Ascending aorta (tissue), 2 donors: ENCODE measurements around the gene DBP. TPM values are rescaled to one million over a fixed set of nuclear protein-coding genes. Genes with fewer than 3 reads are reported as not detected.
A peak's percentile ranks its signal among the peaks of the same experiment; 100 is the strongest.

Experiments
- DNase-seq, 2 donors: peaks; one replicate each; pipeline ENCODE4 v3.0.0-alpha.2; 2019; ENCODE audit warnings: low spot score in 2 of 2
- H3K27ac ChIP-seq, 2 donors: fragments of 200-600 bp; sonication (generic); one replicate each; pipeline ENCODE4 v1.5.1; 2016 to 2017; ENCODE audit warnings: mild to moderate bottlenecking in 1 of 2
- H3K27me3 ChIP-seq: fragments of 200-600 bp; sonication (generic); one replicate; pipeline ENCODE4 v1.5.1; 2017
- H3K36me3 ChIP-seq, 2 donors: fragments of 200-600 bp; sonication (generic); one replicate each; pipeline ENCODE4 v1.5.1; 2016
- H3K4me1 ChIP-seq, 2 donors: fragments of 200-600 bp; sonication (generic); one replicate each; pipeline ENCODE4 v1.5.1; 2016 to 2017; ENCODE audit warnings: mild to moderate bottlenecking in 1 of 2
- H3K4me3 ChIP-seq, 2 donors: fragments of 200-600 bp; sonication (generic); one replicate each; pipeline ENCODE4 v1.5.1; 2016 to 2017; ENCODE audit warnings: mild to moderate bottlenecking in 1 of 2
- H3K9me3 ChIP-seq, 2 donors: fragments of 200-600 bp; sonication (generic); one replicate each; pipeline ENCODE4 v1.5.1; 2016
- intact Hi-C: fragments of 100-400 bp; cut with DNase I; formaldehyde crosslinking; loops from one replicate; pipeline ENCODE4 v1.15.1; 2023
- total RNA-seq: library from RNA; depleted of rRNA; stranded (reverse); fragments of >200 nt; gene quantifications from one replicate; pipeline ENCODE4 v1.1.0, GENCODE V29; 2016
- TF ChIP-seq, protein P1 (sequence below), 3 experiments: fragments of 200-600 bp in 2 of 3; fragments of 450-650 bp in 1 of 3; sonication (generic) in 2 of 3; IDR thresholded peaks; one replicate each; pipeline ENCODE4 v1.5.1; 2016 to 2019; ENCODE audit warnings: antibody characterized with exemption in 3 of 3, mild to moderate bottlenecking in 1 of 3, moderate library complexity in 1 of 3

The DBP gene
- total RNA-seq, 1 donor from 2014 or later, result 0.21 TPM

DNA sequence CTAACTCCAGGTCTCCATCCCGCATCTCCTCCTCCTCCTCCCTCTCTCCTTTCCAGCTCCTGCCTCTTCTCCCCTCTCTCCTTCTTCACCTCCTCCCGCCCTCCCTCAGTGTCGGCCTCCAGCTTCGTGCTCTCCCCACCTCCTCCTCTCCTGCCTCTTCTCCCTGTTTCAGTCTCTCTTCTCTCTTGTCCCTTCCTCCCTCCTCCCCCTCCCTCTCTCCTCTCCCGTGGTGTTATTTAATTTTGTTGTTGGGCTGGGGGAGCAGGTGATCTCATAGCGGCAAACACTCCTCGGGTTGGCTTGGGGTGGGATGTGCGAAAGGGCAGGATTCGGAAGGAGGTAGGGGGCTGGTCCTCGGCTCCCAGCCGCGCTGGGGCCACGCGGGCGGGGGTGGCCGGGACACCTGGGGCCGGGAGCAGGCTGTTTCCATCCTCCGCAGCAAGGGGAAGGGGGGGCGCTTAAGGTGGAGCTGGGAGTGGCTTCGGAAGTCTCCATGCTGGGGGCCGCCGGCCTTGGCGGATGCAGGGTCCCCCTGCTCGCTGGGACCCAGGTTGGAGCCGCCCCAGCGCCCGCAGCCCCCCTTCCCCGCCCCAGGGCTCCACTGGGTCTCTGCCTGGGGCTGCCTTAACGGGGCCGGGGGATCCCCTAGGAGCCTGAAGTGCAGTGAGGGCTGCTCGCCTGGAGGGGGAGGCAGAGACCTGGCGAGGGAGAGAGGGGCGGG is 9.0 kb upstream of the DBP start, which contains the start of gene CA11:
Gene CA11, minus strand, starts transcription at position 187 of the 721 bp plus-strand sequence. CDS start 555 bp downstream, outside the sequence.
- peak; percentile 58 to 94 for DNase-seq

DNA sequence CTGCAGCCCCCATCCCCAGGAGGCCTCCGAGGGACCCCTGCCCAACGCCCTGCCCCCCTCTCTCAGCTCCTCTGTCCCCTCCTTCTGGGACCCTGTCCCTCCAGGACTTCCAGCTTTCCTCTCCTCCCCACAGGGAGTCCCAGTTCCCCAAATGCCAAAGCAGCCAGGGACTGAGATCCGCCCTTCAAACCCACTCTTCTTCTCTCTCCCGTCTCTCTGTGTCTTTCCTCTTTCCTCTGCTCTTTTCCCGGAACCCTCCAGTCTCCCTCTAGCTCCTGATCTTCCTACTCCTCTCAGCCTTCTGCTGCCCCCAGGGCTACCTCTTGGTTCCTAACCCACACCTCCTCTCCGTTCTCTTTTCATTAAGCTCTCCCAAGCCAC is 8.4 kb upstream of the DBP start:
- intact Hi-C loops, result loop anchor here (5.0 to 10.0 kb wide), 2 partner anchors 92 to 139 kb away; no protein-coding TSS in a partner anchor

More for the DNA sequence above, 9.0 kb upstream of the DBP start, which contains the start of gene CA11:
- TF ChIP-seq, protein P1, sequence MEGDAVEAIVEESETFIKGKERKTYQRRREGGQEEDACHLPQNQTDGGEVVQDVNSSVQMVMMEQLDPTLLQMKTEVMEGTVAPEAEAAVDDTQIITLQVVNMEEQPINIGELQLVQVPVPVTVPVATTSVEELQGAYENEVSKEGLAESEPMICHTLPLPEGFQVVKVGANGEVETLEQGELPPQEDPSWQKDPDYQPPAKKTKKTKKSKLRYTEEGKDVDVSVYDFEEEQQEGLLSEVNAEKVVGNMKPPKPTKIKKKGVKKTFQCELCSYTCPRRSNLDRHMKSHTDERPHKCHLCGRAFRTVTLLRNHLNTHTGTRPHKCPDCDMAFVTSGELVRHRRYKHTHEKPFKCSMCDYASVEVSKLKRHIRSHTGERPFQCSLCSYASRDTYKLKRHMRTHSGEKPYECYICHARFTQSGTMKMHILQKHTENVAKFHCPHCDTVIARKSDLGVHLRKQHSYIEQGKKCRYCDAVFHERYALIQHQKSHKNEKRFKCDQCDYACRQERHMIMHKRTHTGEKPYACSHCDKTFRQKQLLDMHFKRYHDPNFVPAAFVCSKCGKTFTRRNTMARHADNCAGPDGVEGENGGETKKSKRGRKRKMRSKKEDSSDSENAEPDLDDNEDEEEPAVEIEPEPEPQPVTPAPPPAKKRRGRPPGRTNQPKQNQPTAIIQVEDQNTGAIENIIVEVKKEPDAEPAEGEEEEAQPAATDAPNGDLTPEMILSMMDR (IDR thresholded peaks at IDR 0.05), result peak; percentile 91 to 98 (median 96)
- Histone ChIP-seq H3K4me1 (peaks cover 0 to 21% of the 10 kb centered on the region in 2 donors), H3K36me3 (no peaks in the 10 kb centered on the region), H3K4me3 (peak within 1 kb of the TSS; percentile 55 to 76), H3K27me3 (no peaks in the 10 kb centered on the region), H3K27ac (peak within 1 kb of the TSS; percentile 82 to 95), H3K9me3 (no peaks in the 10 kb centered on the region)
- intact Hi-C loops, result loop anchor here (1.0 to 10.0 kb wide), 5 partner anchors 29 to 191 kb away; partner anchors contain the start of gene HSD17B14

DNA sequence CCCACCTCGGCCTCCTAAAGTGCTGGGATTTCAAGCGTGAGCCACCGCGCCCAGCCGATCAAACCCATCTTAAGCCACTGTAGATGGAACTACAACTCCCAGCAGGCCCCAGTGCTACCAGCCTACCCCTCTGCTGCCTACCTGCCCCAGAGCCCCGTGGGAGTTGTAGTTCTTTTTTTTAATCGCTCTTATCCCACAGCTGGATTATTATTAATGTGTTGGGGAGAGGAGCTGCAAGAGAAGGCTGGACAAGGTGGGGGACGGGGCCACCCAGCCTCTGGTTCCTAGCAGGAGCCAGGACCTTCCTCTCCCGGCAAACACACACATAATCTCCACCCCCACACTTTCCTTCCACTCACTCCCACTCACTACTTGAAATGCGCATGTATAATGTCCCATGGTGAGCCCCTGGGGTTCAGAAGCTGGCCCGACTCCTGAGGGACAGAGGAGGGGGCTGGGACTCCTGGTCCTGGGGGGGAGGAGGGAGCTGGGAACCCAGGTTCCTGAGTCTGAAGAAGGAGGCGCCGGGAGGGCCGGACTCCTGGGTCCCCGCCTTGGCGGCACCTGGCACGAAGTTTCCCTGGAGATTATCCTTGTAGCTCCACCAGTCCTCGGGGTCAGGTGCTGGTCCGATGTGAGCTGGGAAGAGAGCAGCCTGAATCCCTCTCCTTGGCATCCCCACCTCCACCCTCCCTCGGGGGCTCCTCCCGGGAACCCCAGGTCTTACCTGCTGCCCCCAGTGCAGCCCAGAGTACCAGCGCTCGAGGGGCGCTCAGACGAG is 7.8 kb upstream of the DBP start:
- TF ChIP-seq, protein P1 (IDR thresholded peaks at IDR 0.05), result no peak
- intact Hi-C loops, result loop anchor here (5.0 to 10.0 kb wide), 2 partner anchors 92 to 140 kb away; no protein-coding TSS in a partner anchor
- no peaks in the 10 kb centered on the region for H3K9me3 ChIP-seq
- no peaks in the 10 kb centered on the region for H3K27me3 ChIP-seq
- H3K4me3 ChIP-seq, result peak overlapping the region; percentile 55 to 76
- peaks cover 0 to 21% of the 10 kb centered on the region in 2 donors for H3K4me1 ChIP-seq
- H3K36me3 ChIP-seq, result no peaks in the 10 kb centered on the region
- H3K27ac ChIP-seq, result peak overlapping the region; percentile 82 to 95
- peak in 1 of 2 donors; percentile 91 for DNase-seq

More for the DNA sequence above, 8.4 kb upstream of the DBP start:
- peaks cover 0 to 21% of the 10 kb centered on the region in 2 donors for H3K4me1 ChIP-seq
- no peak for DNase-seq
- H3K4me3 ChIP-seq, result peak overlapping the region; percentile 55 to 76
- H3K27ac ChIP-seq, result peak overlapping the region; percentile 82 to 95
- no peaks in the 10 kb centered on the region for H3K9me3 ChIP-seq
- no peaks in the 10 kb centered on the region for H3K27me3 ChIP-seq
- TF ChIP-seq, protein P1 (IDR thresholded peaks at IDR 0.05), result no peak
- H3K36me3 ChIP-seq, result no peaks in the 10 kb centered on the region

DNA sequence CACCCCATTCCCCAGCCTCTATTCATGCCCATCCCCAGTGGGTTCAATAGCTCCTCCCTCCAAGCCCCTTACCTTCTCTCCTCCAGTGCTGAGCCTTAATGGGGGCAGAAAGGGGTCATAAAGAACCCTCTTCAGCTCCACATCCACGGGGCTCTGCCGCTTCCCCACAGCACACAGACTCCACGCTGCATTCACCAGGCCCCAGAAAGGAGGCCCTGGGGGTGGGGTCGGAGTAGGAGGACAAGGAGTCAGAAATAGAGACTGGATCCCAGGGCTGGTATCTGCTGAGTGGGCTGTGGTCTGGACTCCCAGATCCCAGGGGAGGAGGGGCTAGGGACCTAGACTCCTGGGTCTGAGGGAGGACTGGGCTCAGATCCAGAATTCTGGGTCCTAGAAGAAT is 7.2 kb upstream of the DBP start:
- TF ChIP-seq, protein P1 (IDR thresholded peaks at IDR 0.05), result no peak
- Histone ChIP-seq H3K4me1 (peaks cover 0 to 21% of the 10 kb centered on the region in 2 donors), H3K9me3 (no peaks in the 10 kb centered on the region), H3K27ac (no peak overlapping the region), H3K4me3 (peak overlapping the region; percentile 55 to 76), H3K27me3 (no peaks in the 10 kb centered on the region), H3K36me3 (no peaks in the 10 kb centered on the region)
- intact Hi-C loops, result loop anchor here (10.0 kb wide), 1 partner anchor 140 kb away; no protein-coding TSS in a partner anchor
- DNase-seq, result no peak

DNA sequence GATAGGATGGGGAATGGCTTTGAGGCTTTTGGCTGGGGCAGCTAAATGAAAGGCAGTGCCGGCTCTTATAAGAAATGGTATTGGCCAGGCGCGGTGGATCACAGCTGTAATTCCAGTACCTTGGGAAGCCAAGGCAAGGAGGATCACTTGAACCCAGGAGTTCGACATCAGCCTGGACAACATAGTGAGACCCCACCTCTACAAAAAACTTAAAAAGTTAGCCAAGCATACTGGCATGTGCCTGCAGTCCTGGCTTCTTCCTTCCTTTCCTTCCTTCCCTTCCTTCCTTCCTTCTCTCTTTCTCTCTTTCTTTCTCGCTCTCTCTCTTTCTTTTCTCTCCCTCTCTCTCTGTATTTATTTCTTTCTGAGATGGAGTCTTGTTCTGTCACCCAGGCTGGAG is 5.7 kb upstream of the DBP start:
- TF ChIP-seq, protein P1 (IDR thresholded peaks at IDR 0.05), result no peak

More for the DNA sequence above, 5.7 kb upstream of the DBP start:
- H3K27ac ChIP-seq, result no peak overlapping the region
- no peaks in the 10 kb centered on the region for H3K27me3 ChIP-seq
- no peaks in the 10 kb centered on the region for H3K9me3 ChIP-seq
- no peak for DNase-seq
- H3K36me3 ChIP-seq, result no peaks in the 10 kb centered on the region
- no peak overlapping the region for H3K4me3 ChIP-seq
- intact Hi-C loops, result loop anchor here (10.0 kb wide), 1 partner anchor 142 kb away; no protein-coding TSS in a partner anchor
- H3K4me1 ChIP-seq, result peaks cover 0 to 28% of the 10 kb centered on the region in 2 donors
